GM12878 (cell line): Measurements from ENCODE around the gene FOXP1. TPM values are rescaled to one million over a fixed set of nuclear protein-coding genes. Genes with fewer than 3 reads are reported as not detected.

Experiments used
- ATAC-seq: fragments of 200-7000 bp; cut with Tn5 transposase; 3 replicates; pipeline ENCODE4 v1.9.1; 2020; ENCODE audit warnings: mild to moderate bottlenecking, moderate library complexity
- BruUV-seq: library from RNA; stranded (reverse); fragments of 400-500 nt; replicated peaks from 2 replicates; lab custom pipeline; 2021; lab: Mats Ljungman, UMichigan
- CTCF ChIA-PET: fragments of 300-600 bp; sonication (Branson Sonifier 250); formaldehyde crosslinking; extraction: SDS; loops from one replicate; lab custom pipeline; 2021; ENCODE audit warnings: inconsistent platforms; lab: Yijun Ruan, JAX
- POLR2A ChIA-PET: fragments of 350-600 bp; formaldehyde crosslinking; extraction: SDS; loops from one replicate; lab custom pipeline; 2021; ENCODE audit warnings: inconsistent platforms; lab: Charles Lee
- RAD21 ChIA-PET: fragments of 300-600 bp; sonication (Branson Sonifier 250); formaldehyde crosslinking; loops from one replicate; lab custom pipeline; 2023; ENCODE audit warnings: antibody characterized with exemption; ENCODE audit not compliant: unreplicated experiment; lab: Charles Lee
- SMC1A ChIA-PET: fragments of 300-600 bp; sonication (Branson Sonifier 250); formaldehyde crosslinking; loops from one replicate; lab custom pipeline; 2023; ENCODE audit not compliant: unreplicated experiment, uncharacterized antibody; lab: Charles Lee
- DNase-seq: peaks from one replicate; pipeline ENCODE4 v3.0.0-alpha.2; 2011; ENCODE audit warnings: low read depth, low spot score
- FAIRE-seq: peaks from 3 replicates; lab custom pipeline; 2011; peaks lifted over from hg19 to GRCh38; lab: Jason Lieb, UNC
- H2AFZ ChIP-seq: 2 replicates; pipeline ENCODE4 v1.6.0; 2011; ENCODE audit warnings: low read depth, low read length, control low read depth; ENCODE audit not compliant: control insufficient read depth
- H3K27ac ChIP-seq: 2 replicates; pipeline ENCODE4 v1.5.1; 2011; ENCODE audit warnings: control low read depth; ENCODE audit not compliant: control insufficient read depth, insufficient read depth
- H3K27me3 ChIP-seq, 2 experiments: replicated peaks in 1 of 2; 2 replicates each; pipeline versions ENCODE4 v1.6.0 to v1.6.1; 2011; ENCODE audit warnings: low read length in 1 of 2; ENCODE audit not compliant: control insufficient read depth in 2 of 2, insufficient read depth in 2 of 2
- H3K36me3 ChIP-seq, 2 experiments: 2 replicates each; pipeline ENCODE4 v1.5.1; 2011; ENCODE audit warnings: low read length in 1 of 2; ENCODE audit not compliant: control insufficient read depth in 2 of 2, insufficient read depth in 2 of 2
- H3K4me1 ChIP-seq: 2 replicates; pipeline ENCODE4 v1.6.1; 2011; ENCODE audit warnings: mild to moderate bottlenecking, low read length, moderate library complexity, mixed read lengths; ENCODE audit not compliant: control insufficient read depth, insufficient read depth
- H3K4me2 ChIP-seq: 2 replicates; pipeline ENCODE4 v1.6.0; 2011; ENCODE audit warnings: control low read depth; ENCODE audit not compliant: control insufficient read depth, insufficient read depth
- H3K4me3 ChIP-seq: fragments of 200-600 bp; sonication (generic); 2 replicates; pipeline ENCODE4 v1.5.1; 2016
- H3K79me2 ChIP-seq: 2 replicates; pipeline ENCODE4 v1.6.0; 2011; ENCODE audit warnings: low read length; ENCODE audit not compliant: control insufficient read depth, insufficient read depth
- H3K9ac ChIP-seq: 2 replicates; pipeline ENCODE4 v1.8.0; 2011; ENCODE audit warnings: low read length, control low read depth, mixed read lengths; ENCODE audit not compliant: control insufficient read depth, insufficient read depth
- H3K9me3 ChIP-seq: replicated peaks from 3 replicates; pipeline ENCODE4 v1.5.1; 2011; ENCODE audit warnings: mild to moderate bottlenecking, low read length; ENCODE audit not compliant: control insufficient read depth, insufficient read depth
- H4K20me1 ChIP-seq: 2 replicates; pipeline ENCODE4 v1.6.0; 2011; ENCODE audit not compliant: control insufficient read depth, insufficient read depth
- BCL11A ChIP-seq: IDR thresholded peaks from 2 replicates; pipeline ENCODE4 v1.6.1; 2011; ENCODE audit warnings: low read depth, low read length
- BHLHE40 ChIP-seq, 2 experiments: fragments of 450-650 bp in 1 of 2; IDR thresholded peaks; 2 replicates each; pipeline ENCODE4 v1.6.1; 2011 to 2017; ENCODE audit warnings: low read depth in 2 of 2, borderline replicate concordance in 1 of 2, improper control_type of control experiment in 1 of 2, low read length in 1 of 2, mild to moderate bottlenecking in 1 of 2
- BMI1 ChIP-seq: fragments of 450-650 bp; IDR thresholded peaks from 2 replicates; pipeline ENCODE4 v1.6.1; 2016; ENCODE audit warnings: mild to moderate bottlenecking, moderate library complexity, borderline replicate concordance
- CHD4 ChIP-seq: fragments of 200-600 bp; sonication (generic); IDR thresholded peaks from 2 replicates; pipeline ENCODE4 v1.6.1; 2016; ENCODE audit warnings: mild to moderate bottlenecking
- ETV6 ChIP-seq, 2 experiments: fragments of 450-650 bp in 1 of 2; IDR thresholded peaks in 1 of 2; conservative IDR thresholded peaks in 1 of 2; 2 replicates each; pipeline ENCODE4 v1.6.1; 2014; ENCODE audit warnings: antibody characterized with exemption in 1 of 2, borderline replicate concordance in 1 of 2, low read depth in 1 of 2, mild to moderate bottlenecking in 1 of 2, moderate library complexity in 1 of 2
- GABPA ChIP-seq: IDR thresholded peaks from 2 replicates; pipeline ENCODE4 v1.6.1; 2014; ENCODE audit warnings: antibody characterized with exemption, low read depth, mild to moderate bottlenecking, inconsistent platforms
- MEF2B ChIP-seq: fragments of 450-650 bp; IDR thresholded peaks from 2 replicates; pipeline ENCODE4 v1.6.1; 2018; ENCODE audit warnings: mild to moderate bottlenecking, moderate library complexity; ENCODE audit not compliant: partially characterized antibody, poor library complexity, severe bottlenecking
- NRF1 ChIP-seq: conservative IDR thresholded peaks from 2 replicates; pipeline ENCODE4 v1.6.1; 2011; ENCODE audit warnings: mild to moderate bottlenecking, low read depth, low read length, improper control_type of control experiment
- POLR2AphosphoS5 ChIP-seq: IDR thresholded peaks from 2 replicates; pipeline ENCODE4 v1.6.1; 2011; ENCODE audit warnings: mild to moderate bottlenecking, low read length, inconsistent platforms
- POU2F2 ChIP-seq: IDR thresholded peaks from 3 replicates; pipeline ENCODE4 v1.6.1; 2011; ENCODE audit warnings: low read depth, mild to moderate bottlenecking, low read length, borderline replicate concordance
- SMARCA5 ChIP-seq: fragments of 450-650 bp; IDR thresholded peaks from 2 replicates; pipeline ENCODE4 v1.6.1; 2017; ENCODE audit warnings: mild to moderate bottlenecking
- SP1 ChIP-seq: IDR thresholded peaks from one replicate; pipeline ENCODE4 v1.6.1; 2011; ENCODE audit warnings: low read depth, low read length
- ZNF217 ChIP-seq: fragments of 450-650 bp; IDR thresholded peaks from 2 replicates; pipeline ENCODE4 v1.6.1; 2017; ENCODE audit warnings: antibody characterized with exemption, mild to moderate bottlenecking
- WGBS: methylation state at CpG from one replicate; pipeline ENCODE4 v1.1.6; 2016; ENCODE audit warnings: low lambda C conversion rate; ENCODE audit not compliant: insufficient replicate concordance, insufficient coverage; ENCODE audit errors: missing lambda C conversion rate; 5-methylcytosine and 5-hydroxymethylcytosine counted together
- in situ Hi-C: fragments of 300-500 bp; cut with MboI; formaldehyde crosslinking; loops from 9 replicates; pipeline ENCODE4 v1.14.3; 2018; ENCODE audit warnings: mixed read lengths
- intact Hi-C: fragments of 100-400 bp; cut with micrococcal nuclease; formaldehyde crosslinking; loops from one replicate; pipeline ENCODE4 v1.14.2; 2022; ENCODE audit not compliant: unreplicated experiment
- polyA plus RNA-seq, 11 experiments: library from polyadenylated mRNA; depleted of rRNA in 4 of 11; unstranded in 6 of 11; stranded (reverse) in 5 of 11; fragments of >200 nt; fragmentation: Nextera tagmentation in 4 of 11; fragmentation: Illumina TruSeq in 1 of 11; extraction: Ambion mirVana in 4 of 11; extraction: Trizol in 1 of 11; gene quantifications; 1 replicate in 1 of 11; 2 replicates in 10 of 11; pipeline versions ENCODE4 v1.2.1 to v1.2.3, GENCODE V29; 2011 to 2016; ENCODE audit warnings: inconsistent platforms in 2 of 11, missing spikeins in 2 of 11, low read depth in 1 of 11
- total RNA-seq, 4 experiments: library from RNA; depleted of rRNA in 3 of 4; stranded (reverse); fragments of >200 nt in 3 of 4; fragmentation: Illumina TruSeq in 1 of 4; extraction: Trizol in 1 of 4; gene quantifications; 2 replicates each; pipeline versions ENCODE4 v1.2.1 to v1.2.3, GENCODE V29; 2013 to 2021
- TF ChIP-seq, protein P1 (sequence below): fragments of 450-650 bp; IDR thresholded peaks from 2 replicates; pipeline ENCODE4 v1.6.1; 2017; ENCODE audit warnings: low read depth, mild to moderate bottlenecking, moderate library complexity

Gene FOXP1
- total and polyA plus RNA-seq, 10 of the 15 experiments (the other 5 are each of a cell fraction or from before 2014, with no cell fraction given), result 0.05 to 1.6 (median 0.20) TPM; not detected in 1

DNA sequence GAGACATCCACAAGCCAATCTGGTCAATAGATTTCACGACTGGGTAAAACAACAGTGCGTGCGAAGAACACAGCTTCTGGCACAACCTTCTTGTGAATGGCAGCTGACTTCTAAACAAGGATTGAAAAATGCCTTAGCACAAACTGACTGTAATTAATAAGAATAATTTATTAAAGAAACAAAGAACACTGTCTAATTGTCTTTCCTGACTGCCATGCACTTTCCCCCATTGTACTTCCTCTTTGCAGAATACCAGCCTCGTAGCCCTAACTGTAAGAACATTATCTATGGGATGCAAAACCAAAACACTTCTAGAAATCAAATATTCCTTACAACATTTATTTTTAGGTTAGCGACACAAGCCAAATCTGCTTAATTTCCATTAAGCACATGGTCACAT lies 6.5 kb downstream of the FOXP1 start (continued):
- TF ChIP-seq, protein P1, sequence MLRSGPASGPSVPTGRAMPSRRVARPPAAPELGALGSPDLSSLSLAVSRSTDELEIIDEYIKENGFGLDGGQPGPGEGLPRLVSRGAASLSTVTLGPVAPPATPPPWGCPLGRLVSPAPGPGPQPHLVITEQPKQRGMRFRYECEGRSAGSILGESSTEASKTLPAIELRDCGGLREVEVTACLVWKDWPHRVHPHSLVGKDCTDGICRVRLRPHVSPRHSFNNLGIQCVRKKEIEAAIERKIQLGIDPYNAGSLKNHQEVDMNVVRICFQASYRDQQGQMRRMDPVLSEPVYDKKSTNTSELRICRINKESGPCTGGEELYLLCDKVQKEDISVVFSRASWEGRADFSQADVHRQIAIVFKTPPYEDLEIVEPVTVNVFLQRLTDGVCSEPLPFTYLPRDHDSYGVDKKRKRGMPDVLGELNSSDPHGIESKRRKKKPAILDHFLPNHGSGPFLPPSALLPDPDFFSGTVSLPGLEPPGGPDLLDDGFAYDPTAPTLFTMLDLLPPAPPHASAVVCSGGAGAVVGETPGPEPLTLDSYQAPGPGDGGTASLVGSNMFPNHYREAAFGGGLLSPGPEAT, result no peak

DNA sequence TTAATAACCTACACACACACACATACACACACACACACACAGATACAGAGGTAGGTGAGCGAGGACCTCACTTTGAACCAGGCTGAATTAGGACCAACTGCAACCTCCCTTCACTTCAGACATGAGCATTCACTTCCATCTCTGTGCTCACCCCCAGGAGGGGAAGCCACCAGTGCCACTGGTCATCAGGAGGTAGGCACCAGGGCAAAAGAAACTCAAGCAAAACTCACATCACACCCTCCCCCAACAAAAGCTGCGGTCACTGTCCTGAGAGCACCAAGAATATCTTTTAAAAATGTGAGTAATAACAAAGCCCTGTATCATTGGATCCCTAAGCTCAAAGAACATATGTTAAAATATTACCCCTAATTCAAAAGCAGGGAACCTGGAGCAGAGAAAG lies 8.1 kb downstream of the FOXP1 start:
- Histone ChIP-seq H2AFZ (no peak overlapping the region), H3K4me1 (no peaks in the 10 kb centered on the region), H3K4me2 (no peak overlapping the region), H3K27ac (no peak overlapping the region), H3K9me3 (no peaks in the 10 kb centered on the region), H4K20me1 (no peaks in the 10 kb centered on the region), H3K4me3 (no peak overlapping the region), H3K9ac (no peak overlapping the region), H3K79me2 (no peaks in the 10 kb centered on the region), H3K27me3 (peaks cover 0 to 12% of the 10 kb centered on the region in 2 experiments; a peak in 3 of 4 replicates), H3K36me3 (no peaks in the 10 kb centered on the region)
- WGBS, result 74% methylated on average over 2 of the region's 2 CpGs
- in situ Hi-C loops (no loop called here), intact Hi-C loops (no loop called here)
- FAIRE-seq, result no peak
- CTCF ChIA-PET, result no interaction called here
- no peak for DNase-seq
- BruUV-seq, result no TSS peak
- RAD21 ChIA-PET, result no interaction called here
- ATAC-seq, result no peak
- SMC1A ChIA-PET, result no interaction called here
- TF ChIP-seq BCL11A (no peak), POLR2AphosphoS5 (no peak), SP1 (no peak), CHD4 (no peak), GABPA (no peak), BHLHE40 (IDR thresholded peaks at IDR 0.05; ENCODE audit: borderline replicate concordance in 1 of 2, low read depth in 2 of 2, low read length in 1 of 2) (no peak), NRF1 (no peak), BMI1 (no peak), MEF2B (no peak), ZNF217 (no peak), POU2F2 (no peak), SMARCA5 (no peak), ETV6 (conservative IDR thresholded peaks at IDR 0.05 in 1 of 2, IDR thresholded peaks at IDR 0.05 in 1 of 2; ENCODE audit: borderline replicate concordance in 1 of 2, low read depth in 1 of 2) (no peak)
- POLR2A ChIA-PET, result no interaction called here
